Measurements from ENCODE around the gene RC3H2. TPM values are rescaled to one million over a fixed set of nuclear protein-coding genes. Genes with fewer than 3 reads are reported as not detected.

RC3H2 gene
- total and polyA plus RNA-seq, 4 donors, result 10.8 to 54.1 (median 33.8) TPM

GRCh38 chr9:122797316-122798063, 107.7 kb downstream of the RC3H2 start:
- DNase-seq (no peak), ATAC-seq (ENCODE audit: low FRiP score) (no peak)
- no peak overlapping the region for H3K27ac ChIP-seq (ENCODE audit: low read depth in 1 of 2, low read length in 2 of 2)
- 81 to 84% methylated on average over 6 of the region's 6 CpGs for WGBS, 2 donors
- intact Hi-C loops (cut with DNase I), result no loop called here
- no peaks in the 10 kb centered on the region for H3K9me3 ChIP-seq (ENCODE audit: control insufficient read depth, low read length)
- H3K27me3 ChIP-seq (ENCODE audit: control insufficient read depth in 1 of 2, insufficient read depth in 2 of 2, low read length in 1 of 2), result no peaks in the 10 kb centered on the region
- H3K4me1 ChIP-seq (ENCODE audit: control insufficient read depth in 1 of 2, insufficient read depth in 2 of 2, low read length in 2 of 2), result no peaks in the 10 kb centered on the region
- H3K4me3 ChIP-seq (ENCODE audit: low read length in 2 of 2), result no peak overlapping the region
- no peaks in the 10 kb centered on the region for H3K36me3 ChIP-seq (ENCODE audit: control insufficient read depth in 1 of 2, insufficient read depth in 2 of 2, low read length in 1 of 2)

Other genes starting within 250 kb of the RC3H2 start
- not detected for gene OR1B1, start 247.7 kb downstream of the RC3H2 start, total RNA-seq
- gene OR1B1, start 247.7 kb downstream of the RC3H2 start, polyA plus RNA-seq, result not detected
- gene OR1L1, start 243.6 kb downstream of the RC3H2 start, total RNA-seq, result not detected
- gene OR1L1, start 243.6 kb downstream of the RC3H2 start, polyA plus RNA-seq, result not detected
- not detected for gene OR1L3, start 230.2 kb downstream of the RC3H2 start, total RNA-seq
- gene OR1L3, start 230.2 kb downstream of the RC3H2 start, polyA plus RNA-seq, result not detected
- gene OR1L4, start 181.4 kb downstream of the RC3H2 start, total RNA-seq, result not detected
- not detected for gene OR1L4, start 181.4 kb downstream of the RC3H2 start, polyA plus RNA-seq
- gene OR1L6, start 163.1 kb downstream of the RC3H2 start, total RNA-seq, result not detected
- not detected for gene OR1L6, start 163.1 kb downstream of the RC3H2 start, polyA plus RNA-seq
- not detected for gene OR5C1, start 116.4 kb downstream of the RC3H2 start, total RNA-seq
- not detected for gene OR5C1, start 116.4 kb downstream of the RC3H2 start, polyA plus RNA-seq
- not detected for gene OR1K1, start 105.2 kb downstream of the RC3H2 start, total RNA-seq
- not detected for gene OR1K1, start 105.2 kb downstream of the RC3H2 start, polyA plus RNA-seq
- gene PDCL, start 76.8 kb downstream of the RC3H2 start, total RNA-seq, result 10 to 100 TPM; 18.7 to 23.1 TPM
- gene PDCL, start 76.8 kb downstream of the RC3H2 start, polyA plus RNA-seq, result 10 to 100 TPM; 11.2 to 16.7 TPM
- gene ZBTB6, start 8.0 kb upstream of the RC3H2 start, total RNA-seq, result 1 to 10 TPM; 8.4 to 9.0 TPM
- gene ZBTB6, start 8.0 kb upstream of the RC3H2 start, polyA plus RNA-seq, result 1 to 10 TPM; 4.1 to 4.8 TPM
- gene ZBTB26, start 26.2 kb upstream of the RC3H2 start, total RNA-seq, result 1 to 10 TPM; 5.8 to 9.3 TPM
- 1 to 10 TPM; 4.3 to 4.9 TPM for gene ZBTB26, start 26.2 kb upstream of the RC3H2 start, polyA plus RNA-seq
- 100 to 1,000 TPM in 1 of 2 donors, 10 to 100 TPM in 1; 95.6 to 100 TPM for gene RABGAP1, start 35.7 kb upstream of the RC3H2 start, total RNA-seq
- gene RABGAP1, start 35.7 kb upstream of the RC3H2 start, polyA plus RNA-seq, result 10 to 100 TPM; 30.8 to 43.9 TPM
- 10 to 100 TPM in 1 of 2 donors, 1 to 10 TPM in 1; 8.8 to 13.9 TPM for gene GPR21, start 128.3 kb upstream of the RC3H2 start, total RNA-seq
- gene GPR21, start 128.3 kb upstream of the RC3H2 start, polyA plus RNA-seq, result 1 to 10 TPM in 1 of 2 donors, under 1 TPM in 1; 0.50 to 3.8 TPM